GM19099 (cell line): ENCODE data around the gene TNFRSF14.

Source experiments
- POLR2A ChIP-seq: IDR thresholded peaks from 3 replicates; pipeline ENCODE4 v1.6.1; 2011; ENCODE audit warnings: low read depth; ENCODE audit not compliant: insufficient read length; ENCODE audit errors: extremely low read depth

TNFRSF14 gene

DNA sequence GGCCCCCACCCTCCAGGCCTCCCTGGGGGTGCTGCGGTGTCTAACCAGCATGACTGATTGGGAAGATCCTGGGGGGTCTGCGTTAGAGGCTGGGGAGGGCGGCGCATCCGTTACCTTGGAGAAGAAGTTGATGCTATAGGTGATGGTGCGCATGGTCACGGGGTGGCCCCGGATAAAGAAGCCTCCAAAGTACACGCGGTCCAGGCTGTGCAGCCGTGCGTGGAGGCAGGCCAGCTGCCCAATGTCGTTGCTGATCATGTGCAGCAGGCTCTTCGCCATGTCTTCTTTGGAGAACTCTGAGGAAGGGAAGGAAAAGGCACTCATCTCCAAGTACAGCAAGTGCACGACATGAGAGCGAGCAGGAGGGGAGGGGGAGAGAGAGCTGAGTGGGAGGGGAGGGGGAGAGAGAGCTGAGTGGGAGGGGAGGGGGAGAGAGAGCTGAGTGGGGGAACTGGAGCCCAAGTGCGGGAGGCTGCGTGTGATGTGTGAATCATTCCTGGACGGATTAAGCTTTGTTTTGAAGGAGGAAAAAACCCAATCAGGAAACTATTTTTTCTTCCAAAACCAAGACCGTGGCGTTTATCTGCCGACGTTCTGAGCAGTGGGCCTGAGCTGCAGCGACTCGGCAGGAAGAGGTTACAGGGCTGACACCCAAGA lies 37.0 kb upstream of the TNFRSF14 start:
- TF ChIP-seq POLR2A: no peak

DNA sequence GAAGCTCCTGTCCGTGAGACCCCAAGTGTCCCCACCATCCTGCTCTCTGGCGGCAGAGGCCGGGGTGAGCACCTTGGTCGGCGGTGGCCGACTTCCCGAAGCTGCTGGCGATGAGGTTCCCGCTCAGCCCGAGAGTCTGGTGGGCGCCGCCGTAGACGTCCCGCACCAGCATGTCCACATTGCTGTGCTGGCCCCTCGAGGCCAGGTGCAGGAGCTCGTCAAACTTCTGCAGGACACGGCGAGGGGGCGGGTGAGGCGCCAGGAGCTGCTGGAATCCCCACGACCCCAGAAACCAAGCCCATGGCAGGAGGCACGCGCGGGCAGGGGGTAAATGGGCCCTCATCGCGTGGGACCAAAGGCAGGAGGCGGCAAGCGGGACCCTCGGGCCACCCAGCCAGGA lies 36.4 kb upstream of the TNFRSF14 start:
- no peak for TF ChIP-seq POLR2A

DNA sequence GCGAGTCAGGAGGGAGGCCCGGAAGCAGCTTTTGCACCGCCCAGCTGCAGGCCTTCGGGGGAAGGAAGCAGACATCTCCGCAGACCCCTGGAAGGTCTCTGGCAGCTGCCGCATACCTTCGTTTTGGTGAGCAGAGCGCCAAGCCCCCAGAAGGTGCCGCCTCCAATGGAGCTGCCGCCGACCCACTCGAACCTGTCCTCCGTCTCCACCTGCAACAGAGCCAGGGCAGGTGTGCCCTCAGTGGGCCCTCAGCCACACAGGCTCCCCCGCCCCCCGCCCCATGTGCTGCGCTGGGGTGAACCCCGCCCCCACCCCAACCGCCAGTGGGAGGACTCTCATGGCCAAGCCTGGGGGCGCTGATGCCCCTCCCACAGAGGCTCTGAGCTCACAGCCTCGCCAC lies 36.0 kb upstream of the TNFRSF14 start:
- no peak for TF ChIP-seq POLR2A

DNA sequence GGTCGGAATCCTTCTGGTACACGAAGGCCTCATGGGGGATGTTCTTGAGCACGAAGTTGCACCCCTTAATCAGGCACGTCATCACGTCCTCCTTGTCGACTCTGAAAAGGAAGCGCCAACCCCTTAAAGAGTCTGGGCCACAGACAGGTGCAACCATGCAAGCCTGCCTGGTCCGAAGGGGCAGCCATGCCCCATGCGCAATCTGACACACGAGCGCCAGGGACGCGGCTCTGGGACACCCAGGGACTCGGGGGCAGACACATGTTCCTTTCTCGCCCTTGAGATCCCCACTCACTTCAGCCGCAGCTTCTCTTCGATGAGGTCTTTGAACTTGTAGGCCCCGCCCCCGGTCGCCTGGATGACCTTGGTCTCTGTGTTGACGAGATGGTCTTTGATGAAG lies 35.4 kb upstream of the TNFRSF14 start:
- TF ChIP-seq POLR2A: no peak

DNA sequence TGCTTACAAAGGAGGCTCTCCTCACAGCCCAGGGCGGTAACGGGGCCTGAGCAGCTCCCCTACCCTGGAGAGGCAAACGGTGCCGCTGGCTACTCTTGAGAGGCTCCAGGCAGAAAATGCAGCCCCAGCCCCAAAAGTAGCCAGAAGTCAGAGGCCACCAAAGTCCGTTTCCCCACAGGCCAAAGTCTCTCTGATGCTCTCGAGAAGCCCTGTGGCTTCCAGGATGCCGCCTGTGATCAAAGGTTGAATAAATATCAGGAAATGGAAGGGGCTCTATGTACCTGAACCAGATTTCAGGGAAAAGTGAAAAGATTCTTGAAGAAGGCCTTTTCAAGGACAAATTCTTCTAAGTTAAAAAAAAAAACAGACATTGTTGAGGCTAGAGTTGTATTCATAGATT lies 33.9 kb upstream of the TNFRSF14 start:
- TF ChIP-seq POLR2A: no peak

DNA sequence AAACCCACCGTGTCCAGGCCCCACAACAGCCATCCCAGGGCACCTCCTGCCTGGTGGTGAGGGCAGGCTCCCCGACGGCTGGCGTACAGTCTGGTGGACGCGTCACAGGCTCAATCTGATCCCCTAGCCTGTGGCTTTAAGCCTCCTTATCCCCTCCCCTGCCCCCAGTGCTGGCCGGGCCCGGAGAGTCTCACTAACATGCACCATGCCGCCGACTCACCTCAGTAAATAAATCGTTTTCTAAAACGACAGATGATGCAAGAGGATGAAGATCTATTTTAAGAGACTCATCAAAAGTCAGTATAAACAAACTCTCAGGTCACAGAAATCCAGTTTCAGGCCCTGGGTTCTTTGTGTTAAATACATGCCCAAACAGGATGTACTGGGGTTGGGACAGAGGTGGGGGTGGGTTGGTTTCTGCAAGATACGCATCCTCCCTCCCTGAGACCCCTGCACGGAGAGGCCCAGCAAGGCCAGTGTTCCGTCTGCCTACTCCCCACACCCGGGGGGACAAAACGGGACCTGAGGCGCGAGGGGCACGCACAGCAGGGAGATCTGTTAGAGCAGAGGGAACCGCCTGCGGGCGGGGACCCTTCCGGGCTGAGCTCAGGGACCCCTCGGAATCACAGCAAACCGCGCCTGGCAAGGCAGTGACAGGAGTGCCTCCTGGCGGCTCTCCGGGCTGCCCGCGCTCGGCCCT lies 32.8 kb upstream of the TNFRSF14 start:
- no peak for TF ChIP-seq POLR2A

DNA sequence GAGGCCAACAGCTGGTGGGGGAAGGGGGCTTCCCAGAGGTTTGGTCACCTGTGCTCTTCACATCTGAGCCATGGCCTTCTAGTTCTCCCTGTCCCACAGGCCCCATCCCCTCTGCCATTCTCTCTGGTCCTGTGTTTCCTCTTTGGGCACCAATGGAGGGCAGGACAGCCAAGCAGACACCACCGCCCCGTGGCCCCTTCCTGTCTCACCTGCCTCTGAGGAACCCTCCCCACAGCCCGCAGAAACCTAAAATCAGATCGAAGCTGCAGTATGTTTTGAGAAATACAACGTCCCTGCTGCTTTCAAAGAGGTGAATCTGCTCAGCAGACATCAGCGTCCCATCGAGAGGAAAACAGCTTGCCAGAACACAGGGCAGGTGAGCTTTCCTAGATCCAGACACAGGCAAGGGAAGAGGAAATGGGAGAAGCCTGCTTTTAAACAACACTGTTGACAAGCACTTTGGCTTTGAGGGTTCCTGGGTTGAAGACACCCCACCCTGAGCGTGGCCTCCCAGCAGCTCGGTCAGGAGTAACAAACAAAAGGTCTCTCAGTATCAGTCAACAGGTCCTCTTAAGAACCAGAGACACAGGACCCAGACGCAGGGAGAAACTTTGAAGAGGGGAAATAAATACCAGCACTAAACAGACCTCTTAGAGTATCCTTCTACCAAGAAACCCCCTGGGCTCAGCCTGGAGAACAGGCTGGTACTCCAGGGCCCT lies 32.1 kb upstream of the TNFRSF14 start:
- no peak for TF ChIP-seq POLR2A

DNA sequence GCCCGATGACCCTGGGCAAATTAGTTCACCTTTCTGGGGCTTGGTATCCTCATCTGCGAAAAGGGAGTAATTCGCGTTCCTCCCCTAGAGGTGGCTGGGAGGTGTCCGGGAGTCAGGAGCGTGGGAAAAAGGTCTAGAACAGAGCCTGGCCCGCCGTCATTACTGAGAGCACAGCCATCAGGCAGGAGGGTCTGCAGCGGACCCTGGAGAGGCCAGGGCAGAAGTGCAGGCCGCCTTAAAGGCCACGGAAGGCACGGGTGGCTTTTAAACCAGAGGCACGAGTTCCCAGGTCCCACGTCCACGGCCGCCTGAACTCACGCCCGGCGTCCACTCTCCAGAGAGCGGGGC lies 30.6 kb upstream of the TNFRSF14 start:
- TF ChIP-seq POLR2A: no peak

DNA sequence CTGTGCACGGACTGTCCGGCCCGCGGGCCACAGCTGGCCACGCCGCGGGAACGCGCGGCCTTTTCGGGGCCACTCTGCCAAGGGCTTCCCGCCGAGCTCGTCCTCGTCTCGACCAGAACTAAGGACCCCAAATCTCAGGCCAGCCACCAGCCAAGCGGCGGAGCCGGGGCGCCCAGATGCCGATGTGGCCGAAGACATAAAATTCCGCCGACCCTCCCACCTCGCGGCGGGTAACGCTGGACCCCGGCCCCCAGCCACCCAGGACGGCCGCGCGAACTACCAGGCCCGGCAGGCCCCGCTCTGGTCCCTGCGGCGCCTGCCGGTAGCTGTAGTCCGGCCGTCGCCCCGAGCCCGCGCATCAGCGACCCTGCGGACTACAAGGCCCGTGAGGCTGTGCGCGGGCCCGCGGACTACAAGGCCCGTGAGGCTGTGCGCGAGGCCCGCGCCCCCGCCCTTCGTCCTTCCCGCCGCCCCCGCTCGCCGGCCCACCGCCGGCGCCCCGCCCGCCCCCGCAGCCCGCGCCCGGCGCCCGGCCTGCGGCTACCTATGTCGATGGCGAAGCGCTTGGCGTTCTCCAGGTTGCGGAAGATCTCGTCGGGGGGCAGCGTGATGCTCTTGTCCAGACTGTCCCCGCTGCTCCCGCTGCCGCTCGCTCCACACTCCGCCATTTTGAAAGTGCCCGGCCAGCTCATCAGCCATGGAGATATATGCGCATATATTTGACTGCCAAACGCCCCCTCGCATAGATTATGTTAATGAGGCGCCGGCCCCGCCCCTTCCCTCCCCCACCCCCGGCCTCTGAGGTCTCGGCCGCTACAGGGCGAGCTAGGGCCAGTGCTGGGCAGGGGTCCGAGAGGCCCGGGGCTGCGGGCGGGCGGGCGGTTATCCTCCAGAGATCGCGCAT lies 30.0 kb upstream of the TNFRSF14 start, which contains the start of gene PANK4:
Gene PANK4 (minus strand): TSS at position 677 of the 904 bp plus-strand sequence. CDS start 9 bp downstream, at position 668.
- peak; percentile 86 for TF ChIP-seq POLR2A

DNA sequence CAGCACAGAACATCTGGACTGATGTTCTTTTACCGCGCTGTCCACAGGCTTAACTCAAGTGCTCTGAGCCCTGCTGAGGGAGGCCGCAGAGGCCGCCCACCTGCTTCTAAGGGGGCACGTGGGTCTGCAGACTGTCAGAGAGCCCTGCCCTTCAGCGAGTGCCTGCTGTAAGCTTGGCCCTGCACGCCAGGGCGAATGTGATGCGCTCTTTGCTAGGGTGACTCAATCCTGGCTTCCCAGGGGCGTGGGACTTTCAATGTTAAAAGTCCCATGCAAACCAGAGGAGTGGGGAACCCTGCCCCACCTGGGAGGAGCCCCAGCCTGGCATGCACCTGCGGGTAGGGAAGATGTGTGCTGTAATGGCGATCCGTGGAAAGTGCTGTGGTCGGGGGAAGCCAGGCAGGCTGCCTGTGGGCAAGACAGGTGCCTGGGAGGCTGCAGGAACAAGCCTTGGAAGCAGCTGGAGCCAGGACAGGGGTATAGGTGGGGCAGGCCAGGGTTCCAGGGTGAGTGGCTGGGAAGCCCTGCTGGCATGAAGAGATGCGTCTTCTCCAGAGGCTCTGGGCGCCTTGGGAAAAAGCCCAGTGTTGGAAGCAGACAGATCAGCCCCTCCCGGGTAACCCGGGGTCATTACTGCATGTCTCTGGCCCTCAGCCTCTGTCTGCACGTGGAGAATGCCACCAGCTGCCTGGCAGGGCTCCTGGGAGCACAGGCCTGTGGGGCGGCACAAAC lies 29.2 kb upstream of the TNFRSF14 start:
- TF ChIP-seq POLR2A: no peak

DNA sequence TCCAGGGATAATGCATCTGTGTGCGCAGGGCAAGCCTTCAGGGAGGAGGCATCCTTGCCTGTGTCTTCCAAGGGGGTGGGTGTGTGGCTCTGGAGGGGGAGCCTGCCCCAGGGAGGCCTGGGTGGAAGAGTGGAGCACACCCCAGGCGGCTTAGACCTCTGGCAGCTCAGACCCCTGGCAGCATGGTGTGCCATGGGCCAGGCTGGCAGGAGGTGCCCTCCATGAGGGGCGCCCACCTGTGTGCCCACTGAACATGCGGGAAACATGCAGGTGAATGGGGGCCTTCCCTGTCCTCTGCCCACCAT lies 28.7 kb upstream of the TNFRSF14 start:
- no peak for TF ChIP-seq POLR2A

DNA sequence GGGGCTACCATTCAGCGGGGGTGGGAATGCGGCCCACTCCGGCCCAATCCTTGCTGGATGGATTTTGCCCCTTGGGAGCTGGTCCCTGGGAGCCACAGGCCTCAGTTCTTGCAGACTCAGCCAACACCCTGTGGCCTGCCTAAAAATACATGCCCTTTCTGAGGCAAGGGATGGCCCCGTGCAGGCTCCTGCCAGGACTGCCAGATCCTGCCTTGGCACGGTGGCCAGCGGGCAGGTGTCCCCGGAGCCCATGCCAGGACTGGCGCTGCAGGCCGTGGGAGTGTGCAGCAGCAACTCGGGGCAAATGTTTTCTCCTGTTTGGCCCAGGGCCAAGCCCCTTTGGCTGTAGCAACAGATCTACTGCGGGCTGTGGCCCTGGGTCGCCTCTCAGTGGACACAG lies 28.2 kb upstream of the TNFRSF14 start:
- no peak for TF ChIP-seq POLR2A

DNA sequence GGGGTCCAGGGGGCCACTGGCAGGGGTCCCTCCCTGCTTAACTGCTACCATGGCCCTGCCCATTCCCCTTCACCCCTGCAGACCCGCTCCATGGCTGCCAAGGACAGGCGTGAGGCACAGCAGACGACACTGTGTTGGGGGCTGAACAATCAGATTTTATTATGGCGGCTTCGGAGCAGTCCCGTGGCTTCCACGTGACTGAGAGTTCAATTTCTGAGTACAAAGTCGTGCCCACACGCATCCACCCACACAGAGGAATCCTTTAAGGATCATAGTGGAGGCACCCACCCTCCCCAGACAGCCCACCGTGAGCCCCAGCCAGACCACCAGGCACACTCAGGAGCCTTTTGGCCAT lies 27.6 kb upstream of the TNFRSF14 start:
- no peak for TF ChIP-seq POLR2A

DNA sequence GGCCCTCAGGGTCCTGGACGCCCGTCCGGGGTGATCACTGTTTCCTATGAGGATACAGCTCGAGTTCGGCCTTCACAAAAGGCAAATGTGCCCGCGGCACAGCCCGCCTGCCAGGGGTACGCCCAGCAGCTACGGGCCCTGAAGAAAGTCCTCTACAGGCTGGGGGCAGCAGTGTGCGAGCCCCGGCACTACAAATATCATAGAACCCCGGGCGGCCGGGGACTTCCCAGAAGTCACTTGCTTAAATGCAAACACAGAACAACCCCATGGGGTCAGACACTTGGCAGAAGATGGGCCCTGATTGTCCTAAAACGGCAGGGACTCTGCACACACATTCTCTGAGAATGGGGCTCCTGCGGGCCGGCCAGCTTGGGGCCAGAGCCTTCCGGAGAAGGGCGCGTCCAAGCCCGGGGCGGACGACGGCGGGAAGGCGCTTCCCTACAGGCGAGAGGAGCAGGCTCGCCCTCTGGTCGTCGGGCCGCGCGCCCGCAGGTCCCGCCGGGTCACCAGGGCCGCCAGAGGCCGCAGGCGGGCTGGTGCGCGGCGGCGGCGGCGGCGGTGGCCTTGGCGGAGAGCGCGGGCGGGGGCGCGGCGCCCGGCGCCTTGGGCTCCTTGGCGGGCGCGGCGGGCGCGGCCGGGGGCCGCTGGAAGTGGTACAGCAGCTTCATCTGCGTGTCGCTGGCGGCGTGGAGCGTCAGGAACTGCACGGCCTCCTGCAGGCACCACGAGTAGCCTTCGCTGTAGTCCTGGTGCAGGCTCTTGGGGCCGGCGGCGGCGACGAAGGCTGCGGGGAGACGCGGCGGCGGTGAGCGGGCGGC lies 27.0 kb upstream of the TNFRSF14 start:
- TF ChIP-seq POLR2A: no peak
